Thyroid gland (tissue), 4 donors: ENCODE measurements around the gene CHRNA7.

Source experiments
- CTCF ChIP-seq, 6 experiments: fragments of 200-600 bp in 3 of 6; fragments of 450-650 bp in 3 of 6; sonication (generic) in 3 of 6; IDR thresholded peaks; one replicate each; pipeline ENCODE4 v1.5.1; 2016 to 2019; ENCODE audit warnings: antibody characterized with exemption in 6 of 6, mild to moderate bottlenecking in 2 of 6, inconsistent platforms in 1 of 6, moderate library complexity in 1 of 6
- POLR2A ChIP-seq, 2 donors: fragments of 450-650 bp; IDR thresholded peaks; one replicate each; pipeline ENCODE4 v1.6.1; 2017; ENCODE audit warnings: antibody characterized with exemption in 2 of 2, mild to moderate bottlenecking in 2 of 2, moderate library complexity in 1 of 2

DNA sequence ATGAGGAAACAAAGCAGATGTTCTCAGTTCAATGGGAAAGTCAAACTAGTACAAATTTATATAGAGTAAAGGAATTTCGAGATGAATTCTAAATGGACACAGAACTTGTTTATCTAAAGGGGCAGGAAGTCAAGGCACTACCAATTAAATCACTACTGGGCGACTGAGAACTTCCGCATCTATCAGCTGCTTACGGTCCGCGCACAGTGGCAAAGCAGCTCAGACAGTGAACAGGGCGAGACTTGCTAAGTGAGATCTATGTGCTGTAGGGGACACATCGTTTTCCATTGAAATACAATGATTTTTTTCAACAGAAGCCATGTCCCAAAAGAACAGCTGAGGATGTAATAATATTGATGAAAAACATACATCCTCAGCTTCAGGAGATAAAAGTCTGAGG lies 105.0 kb downstream of the CHRNA7 start:
- TF ChIP-seq CTCF (IDR thresholded peaks at IDR 0.05) (no peak), POLR2A (IDR thresholded peaks at IDR 0.05) (no peak)
